ENCODE data around the gene LRRC36.

The LRRC36 gene

DNA sequence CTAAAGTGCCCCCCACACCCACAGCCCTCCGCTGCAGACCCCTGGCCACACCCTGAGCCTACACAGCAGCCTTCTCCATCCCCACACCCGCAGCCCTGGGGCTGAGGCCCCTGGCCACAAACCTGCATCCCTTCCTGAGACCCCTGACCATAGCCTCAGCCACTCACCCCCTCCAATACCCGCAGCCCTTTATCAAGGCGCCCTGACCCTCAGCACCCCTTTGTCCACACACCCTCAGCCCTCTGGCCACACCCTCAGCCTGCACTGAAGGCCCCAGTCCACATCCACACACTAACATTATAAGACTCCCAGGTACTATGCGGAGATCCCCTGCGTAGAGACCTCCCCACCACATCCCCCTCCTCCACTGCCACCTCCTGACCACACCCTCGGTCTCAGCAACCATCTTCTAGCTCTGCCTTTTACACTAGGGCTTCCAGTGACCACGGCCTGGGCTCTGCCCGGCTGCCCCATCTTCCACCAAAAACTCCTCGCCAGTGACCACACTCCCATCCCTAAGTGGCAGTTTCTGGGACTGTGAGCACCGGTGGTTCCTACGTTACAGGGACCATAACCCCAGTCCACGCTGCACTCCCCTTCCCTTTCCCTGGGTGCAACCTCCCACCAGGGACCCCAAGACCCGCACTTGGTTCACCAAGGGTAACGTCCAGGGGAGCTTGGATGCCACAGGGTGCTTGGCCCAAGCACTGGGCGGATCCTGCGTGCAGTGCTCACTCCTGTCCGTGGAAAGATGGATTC lies 65.9 kb downstream of the LRRC36 start:
- no peak for DNase-seq

DNA sequence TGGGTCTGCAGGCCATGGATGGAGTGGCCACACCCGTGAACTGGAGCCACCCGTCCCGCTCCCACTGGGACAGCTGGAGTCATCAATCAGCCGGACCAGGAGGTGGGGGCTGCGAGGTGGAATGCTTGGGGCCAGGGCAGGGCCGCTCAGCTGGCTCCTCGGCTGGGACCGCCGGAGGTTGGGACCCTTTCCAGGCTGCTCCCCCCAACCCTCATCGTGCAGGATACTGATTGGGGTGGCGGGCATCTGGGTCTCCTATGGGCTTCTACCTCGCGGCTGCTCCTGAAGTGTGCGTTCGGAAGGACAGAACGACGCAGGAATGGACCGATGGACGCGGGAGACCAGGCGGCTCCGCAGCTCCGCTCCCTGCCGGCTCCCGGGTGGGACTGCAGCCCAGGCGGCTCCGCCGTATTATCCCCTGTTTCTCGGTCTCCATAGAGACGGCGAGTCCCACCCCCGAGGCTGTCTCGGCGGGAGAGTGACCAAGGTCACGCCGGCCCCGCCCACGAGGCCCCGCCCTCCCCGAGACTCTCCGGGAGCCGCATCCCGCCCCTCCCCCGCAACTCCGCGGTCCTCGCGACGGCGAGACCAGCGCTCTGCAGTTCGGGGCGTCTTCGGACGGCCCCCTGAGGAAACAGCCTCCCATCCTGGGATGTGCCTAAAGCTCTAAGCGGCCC lies 66.6 kb downstream of the LRRC36 start, which contains the start of gene TPPP3:
TSS of gene TPPP3 (minus strand) at position 388 of the 677 bp plus-strand sequence. CDS start 2,387 bp downstream, outside the sequence.
- DNase-seq: peak; percentile 99

DNA sequence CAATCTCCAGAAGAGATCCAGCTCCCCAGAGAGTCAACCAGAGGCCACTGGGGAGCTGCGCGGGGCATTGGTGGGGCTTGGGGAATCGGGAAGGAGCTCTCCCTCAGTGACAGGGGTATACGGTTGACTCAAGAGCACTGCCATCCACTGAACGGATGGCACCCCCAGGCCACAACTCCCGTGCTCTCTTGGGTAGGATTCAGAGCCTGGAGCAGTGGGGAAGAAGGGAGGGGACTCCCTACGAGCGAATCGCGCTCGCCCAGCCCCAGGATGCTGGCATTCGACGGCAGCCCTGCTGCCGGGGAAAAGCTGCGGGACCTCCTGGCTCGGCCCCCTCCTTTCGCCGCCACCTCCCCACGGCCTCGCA lies 67.2 kb downstream of the LRRC36 start:
- no peak for DNase-seq

DNA sequence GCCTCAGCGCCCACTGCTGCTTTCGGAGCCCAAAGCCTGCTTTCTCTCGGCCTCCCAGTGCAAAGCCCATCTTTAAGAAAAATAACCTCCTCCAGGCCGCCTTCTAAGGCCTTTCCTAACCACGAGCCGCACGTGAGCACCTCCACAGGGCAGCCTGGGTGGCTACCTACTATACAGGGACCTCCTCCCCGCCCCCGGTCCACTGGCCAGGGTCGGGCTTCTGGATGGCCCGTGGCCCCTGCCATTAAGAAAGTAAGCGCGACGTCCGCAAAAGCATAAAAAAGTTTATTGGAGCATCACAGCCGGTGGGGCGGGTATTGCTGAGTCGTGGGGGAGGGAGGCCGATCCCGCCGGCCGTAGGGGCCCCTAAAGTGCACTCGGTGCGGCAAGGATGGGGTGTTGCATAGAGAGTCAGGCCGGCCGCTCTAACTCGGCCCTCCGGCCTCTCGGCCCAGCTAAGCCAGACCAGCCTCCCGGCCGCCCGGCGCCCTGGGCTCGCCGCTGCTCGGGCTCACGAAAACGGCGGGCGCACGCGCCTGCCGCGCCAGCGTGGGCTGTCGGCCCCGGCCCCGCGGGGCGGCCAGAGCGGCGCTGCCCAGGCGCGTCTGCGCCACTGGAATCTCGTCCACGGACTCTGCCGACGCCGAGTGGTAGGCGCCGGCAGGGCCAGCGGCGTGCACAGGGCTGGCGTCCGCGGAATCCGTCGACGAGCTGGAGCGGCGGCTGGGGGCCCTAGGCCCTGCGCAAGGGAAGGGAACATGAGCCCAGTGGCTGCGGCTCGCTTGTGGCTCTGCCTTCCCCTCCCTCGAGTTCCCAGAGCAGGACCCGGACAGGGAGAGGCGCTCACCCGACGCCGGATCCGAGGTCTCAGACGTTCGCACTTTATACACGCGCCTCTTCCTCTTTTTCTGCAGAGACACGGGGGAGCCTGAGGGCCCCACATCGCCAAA lies 67.8 kb downstream of the LRRC36 start:
- DNase-seq: no peak

DNA sequence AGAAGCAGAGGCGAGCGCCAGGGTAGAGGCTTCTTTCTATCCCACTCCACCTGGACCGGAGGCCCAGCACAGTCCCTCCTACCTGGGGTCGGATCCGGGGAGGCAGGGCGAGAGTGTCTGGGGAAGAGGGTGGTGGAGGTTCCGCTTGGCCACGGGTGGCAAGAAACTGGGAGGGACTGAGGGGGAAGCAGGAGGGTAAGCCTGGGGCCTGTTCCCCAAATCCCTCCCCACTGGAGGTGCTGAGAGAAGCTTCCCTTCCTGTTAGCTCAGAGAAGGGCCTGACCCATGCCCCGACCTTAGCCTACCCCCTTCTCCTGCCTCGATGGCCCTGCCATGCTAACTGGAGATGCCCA lies 68.5 kb downstream of the LRRC36 start:
- no peak for DNase-seq

DNA sequence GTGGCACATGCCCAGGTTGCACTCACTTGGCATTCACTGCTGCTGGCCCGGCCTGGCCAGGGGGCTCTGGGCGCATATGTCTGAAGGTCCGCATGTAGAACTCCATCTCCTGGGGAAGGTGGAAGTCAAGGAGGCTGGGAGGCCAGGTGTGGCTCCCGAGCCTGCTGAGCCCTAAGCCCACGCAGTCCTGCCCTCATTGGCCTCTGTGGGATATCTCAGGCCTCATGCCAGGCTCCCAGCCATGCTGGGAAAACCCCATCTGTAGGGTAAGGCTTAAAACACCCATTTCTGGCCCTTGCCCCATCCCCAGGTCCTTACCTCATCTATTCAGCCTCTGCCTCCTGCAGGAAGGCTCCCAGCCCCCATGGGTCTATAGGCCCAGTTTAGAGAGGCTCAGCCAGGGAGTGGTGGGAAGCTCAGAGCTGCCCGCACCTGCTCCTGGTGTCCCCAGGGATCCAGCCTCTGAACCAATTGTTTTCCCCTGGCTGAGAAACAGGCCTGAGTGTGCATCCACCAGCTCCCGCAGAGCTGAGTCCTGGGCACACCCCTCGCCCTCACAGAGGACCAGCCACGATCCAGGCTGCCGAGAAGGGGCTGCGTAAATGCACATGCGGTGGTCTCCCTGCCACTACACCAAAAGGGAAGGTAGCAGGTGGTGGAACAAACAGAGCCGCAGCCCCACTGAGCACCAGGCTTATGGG lies 69.0 kb downstream of the LRRC36 start:
- no peak for DNase-seq

DNA sequence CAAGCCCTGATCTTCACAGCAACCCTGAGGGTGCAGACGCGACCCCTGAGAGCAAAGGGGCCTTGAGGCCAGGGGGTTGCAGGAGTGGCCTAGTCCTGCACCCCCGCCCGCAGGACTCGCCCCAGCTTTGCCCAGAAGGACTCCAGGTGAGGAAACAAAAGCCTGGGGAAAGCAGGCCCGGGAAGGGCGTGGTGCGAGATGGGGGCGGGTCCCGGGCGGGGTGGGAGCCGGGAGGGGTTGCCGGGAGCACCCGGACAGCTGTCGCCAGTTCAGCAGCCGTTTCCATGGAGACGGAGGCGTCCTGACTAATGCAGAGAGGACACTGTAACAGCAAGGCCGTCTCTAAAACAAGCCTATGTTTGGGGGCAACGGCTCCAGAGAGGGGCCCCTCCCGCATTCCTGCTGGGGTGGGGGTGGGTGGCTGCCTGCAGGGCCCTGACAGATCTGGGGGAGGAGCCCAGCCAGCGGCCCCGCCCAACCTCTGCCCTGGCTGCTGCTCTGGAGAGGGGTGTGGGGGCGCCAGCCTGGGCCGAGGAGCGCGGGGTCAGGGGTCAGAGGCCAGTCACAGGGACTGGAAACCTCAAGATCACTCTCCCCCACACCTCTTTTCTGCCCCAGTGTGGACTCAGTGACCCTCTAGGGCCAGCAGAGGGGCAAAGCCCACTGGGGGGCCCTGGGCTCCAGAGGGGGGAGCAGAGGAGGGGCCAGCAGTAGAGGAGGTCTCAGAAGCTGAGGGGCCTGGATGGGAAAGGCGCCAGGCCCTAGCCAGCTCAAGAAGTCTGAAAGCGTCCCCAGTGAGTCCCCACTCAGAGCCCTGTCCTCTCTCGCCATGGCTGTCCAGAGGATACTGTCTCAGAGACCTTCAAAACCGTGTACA lies 69.8 kb downstream of the LRRC36 start:
- DNase-seq: peak; percentile 85

DNA sequence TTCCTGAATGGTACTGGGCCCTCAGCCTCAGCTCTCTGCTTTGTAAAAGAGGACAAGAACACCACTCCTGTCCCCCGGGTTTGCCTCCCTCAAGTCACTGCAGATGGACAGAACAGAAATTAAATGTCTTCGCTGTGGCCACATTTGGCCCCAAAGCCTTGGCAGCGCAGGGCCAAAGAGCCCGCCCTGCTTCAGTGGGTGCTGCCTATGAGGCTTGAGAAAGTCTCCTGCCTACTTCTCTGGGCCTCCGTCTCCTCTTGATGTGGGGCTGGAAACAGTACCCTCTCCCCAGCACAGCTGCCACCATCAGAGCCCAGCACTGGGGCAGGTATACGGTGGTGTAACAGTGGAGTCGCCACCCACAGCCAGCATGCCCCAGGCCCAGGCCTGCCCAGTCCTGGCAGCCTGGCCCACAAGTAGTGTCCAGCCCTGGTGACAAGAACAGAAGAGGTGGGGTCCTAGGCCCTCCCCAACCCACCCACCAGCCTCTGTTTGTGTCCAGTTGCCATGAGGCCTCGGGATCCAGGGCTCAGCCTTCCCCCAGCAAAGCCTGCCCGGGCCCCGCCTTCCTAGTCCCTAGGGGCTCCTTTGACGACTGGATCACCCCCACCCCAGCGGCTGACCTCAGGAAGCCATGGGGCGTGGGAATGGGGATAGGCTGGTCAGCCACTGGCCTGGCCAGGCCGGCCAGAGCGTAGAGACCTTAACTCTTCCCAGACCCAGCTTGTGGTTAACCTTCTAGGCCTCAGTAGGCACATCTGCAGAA lies 70.6 kb downstream of the LRRC36 start:
- DNase-seq: peak; percentile 49

DNA sequence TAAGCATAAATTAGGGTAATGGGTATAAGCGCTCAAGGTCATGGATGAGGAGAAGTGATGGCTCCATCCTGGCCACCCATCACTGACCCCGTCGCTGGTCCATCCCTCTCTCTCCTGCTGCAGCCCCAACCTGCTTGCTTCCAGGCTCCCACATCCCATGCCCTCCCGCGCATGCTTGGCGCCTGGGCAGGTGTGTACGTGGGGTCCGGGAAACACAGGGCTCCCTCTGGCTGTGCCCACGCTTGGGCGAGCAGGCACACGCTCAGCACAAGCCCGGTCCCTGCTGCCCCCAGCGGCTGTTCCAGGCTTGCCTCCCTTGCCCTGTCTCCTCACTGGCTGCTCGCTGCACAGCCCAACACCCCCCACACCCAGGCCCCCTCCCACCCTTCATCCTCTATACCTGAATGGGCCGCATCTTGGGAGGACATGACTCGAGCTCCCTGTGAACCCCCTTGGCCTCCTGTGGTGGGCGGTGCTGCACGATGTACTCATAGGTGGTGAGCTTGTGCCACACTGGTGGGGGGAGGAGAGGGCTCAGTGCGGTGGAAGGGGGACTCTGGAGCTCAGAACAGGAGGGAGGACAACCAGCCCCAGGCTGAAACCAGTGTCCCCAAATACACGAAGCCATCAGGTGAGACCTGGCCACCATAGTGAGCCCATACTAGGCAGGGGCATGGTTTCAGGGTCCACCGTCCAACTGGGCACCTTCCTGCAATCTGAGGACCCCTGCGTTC lies 71.4 kb downstream of the LRRC36 start:
- peak; percentile 46 for DNase-seq

DNA sequence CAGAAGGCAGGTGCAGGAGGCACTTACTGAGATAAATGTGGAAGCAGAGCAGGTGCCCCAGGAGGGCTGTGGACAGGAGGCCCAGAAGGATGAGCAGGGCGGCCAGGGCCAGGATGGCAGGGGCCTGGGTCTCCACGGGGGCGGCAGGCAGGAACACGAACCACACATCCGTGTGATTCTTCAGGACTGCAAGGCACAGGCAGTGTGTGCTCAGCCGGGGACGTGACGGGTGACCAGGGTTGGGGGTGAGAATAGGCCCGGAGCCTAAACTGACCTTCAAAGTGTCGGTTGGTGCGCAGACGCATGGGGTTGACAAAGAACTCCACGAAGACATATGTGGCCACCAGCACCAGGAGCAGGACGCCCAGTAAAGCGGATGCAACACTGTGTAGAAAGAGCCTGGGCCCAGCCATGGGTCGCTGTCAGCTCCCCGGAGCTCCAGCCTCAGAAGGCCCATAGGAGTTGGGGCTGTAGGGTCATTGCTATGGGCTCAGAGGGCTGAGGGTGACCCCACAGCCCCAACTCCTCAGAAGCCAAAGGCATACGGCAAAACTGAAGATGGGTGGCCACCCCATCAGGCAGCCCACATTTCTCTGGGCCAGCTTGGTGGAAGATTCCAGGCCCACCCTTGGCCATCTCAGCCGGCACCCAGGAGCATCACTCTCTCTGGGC lies 72.1 kb downstream of the LRRC36 start:
- peak; percentile 29 for DNase-seq

DNA sequence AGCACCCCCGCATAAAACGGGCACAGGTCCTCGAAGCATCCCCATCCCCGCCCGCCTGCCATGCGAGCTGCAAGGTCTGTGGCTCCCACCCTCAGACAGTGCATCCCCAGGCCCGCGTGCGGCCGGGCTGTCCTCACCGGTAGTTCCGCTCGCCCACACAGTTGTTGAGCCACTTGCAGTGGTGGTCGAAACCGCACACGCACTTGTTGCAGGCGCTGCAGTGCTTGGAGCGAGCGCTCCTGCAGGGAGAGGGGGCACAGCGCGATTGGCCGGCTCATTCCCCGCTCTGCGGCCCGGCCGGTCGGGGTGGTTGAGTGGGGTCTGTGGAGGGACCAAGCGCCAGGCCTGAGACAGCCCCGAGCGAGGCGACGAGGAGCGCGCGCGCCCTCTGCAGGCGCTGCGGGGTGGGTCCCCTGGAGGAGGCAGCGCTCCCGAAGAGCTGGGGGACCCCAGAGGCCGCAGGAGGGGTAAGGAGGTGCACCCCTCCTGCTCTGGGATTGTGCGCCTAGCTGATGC lies 72.7 kb downstream of the LRRC36 start:
- peak; percentile 77 for DNase-seq

DNA sequence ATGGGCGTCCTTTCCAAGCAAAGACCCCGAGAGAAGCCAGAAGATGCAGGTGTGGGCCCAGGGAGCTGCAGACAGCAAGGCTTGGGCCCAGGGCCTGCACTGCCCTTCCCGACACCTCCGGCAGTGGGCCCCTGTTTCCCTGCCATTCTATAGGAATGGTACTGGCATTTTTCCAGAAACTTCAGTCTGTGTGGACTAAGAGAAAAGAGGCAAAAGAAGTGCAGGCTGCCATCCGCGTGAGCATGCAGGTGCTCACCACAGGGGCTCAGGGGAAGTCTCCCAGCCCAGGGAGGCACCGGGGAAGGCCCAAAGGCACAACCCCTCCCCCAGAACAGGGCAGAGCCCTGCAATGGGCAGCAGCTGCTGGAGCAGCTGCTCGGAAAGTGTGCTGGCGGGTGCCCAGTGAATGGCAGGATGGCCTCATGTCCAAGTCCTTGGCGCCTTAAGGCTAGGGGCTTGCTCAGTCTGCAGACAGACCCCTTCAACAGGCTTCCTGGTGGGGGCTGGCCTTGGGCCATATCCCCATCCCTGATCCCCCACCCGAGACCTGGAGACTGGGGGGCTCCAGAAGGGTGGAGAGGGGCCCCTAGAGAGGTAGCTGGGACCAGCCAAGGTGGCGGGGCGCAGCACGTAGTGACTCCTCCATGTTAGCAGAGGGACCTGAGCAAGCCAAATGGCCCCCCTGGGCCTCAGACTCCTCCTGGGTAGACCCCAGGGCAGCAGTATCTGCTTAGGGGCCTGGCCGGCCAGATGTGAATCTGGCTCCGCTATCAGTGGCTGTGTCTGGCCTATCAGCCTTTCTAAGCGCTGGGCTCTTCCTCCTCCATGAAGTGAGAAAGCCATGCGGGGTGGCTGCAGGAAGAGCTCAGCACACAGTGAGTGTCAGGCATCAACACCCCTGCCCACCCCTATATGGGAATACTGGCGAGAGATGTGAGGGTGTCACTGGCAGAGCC lies 73.4 kb downstream of the LRRC36 start:
- peak; percentile 43 for DNase-seq

DNA sequence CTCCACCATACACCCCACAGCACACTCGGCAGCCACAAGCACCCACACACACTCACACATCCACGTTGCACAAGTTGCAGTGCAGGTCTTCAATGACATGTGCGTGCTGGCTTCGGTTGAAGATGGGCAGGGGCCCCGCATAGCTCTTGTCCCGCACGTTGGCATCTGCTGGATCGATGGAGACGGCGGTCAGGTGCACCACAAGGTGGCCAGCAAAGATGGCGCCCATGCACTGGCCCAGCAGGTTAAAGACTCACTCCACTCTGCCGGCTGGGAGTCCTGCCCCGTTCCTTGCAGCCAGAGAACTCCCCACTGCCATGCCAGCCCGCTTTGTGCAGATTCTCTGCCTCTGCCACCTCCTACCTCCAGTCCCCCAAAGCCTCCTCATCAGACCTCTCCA lies 74.3 kb downstream of the LRRC36 start:
- DNase-seq: no peak

DNA sequence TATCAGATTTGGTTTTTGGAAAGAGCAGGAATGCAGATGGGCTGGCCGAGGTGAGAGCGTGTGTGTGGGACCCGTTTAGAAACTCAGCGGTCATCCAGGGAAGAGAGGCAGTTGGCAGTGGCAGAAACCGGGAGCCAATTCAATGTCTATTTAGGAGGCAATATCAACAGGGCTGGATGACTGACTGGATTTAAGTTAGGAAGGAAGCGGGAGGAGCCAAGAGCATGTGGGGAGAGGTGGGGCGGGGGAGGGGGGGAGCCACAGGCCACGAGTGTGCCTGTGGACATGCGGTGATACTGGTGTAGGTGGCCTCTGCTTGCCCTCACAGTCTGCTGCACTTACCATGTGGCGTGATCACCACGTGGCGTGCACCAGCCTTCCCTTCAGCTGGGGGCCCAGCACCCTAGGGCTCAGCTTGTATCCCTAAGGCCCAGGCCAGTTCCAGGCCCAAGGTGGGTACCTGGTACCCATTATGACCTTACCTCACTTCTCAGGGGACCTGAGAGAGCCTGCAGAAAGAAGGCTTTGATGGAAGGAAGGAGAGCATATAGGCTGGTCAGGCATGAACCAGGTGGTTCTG lies 77.5 kb downstream of the LRRC36 start:
- no peak for DNase-seq

DNA sequence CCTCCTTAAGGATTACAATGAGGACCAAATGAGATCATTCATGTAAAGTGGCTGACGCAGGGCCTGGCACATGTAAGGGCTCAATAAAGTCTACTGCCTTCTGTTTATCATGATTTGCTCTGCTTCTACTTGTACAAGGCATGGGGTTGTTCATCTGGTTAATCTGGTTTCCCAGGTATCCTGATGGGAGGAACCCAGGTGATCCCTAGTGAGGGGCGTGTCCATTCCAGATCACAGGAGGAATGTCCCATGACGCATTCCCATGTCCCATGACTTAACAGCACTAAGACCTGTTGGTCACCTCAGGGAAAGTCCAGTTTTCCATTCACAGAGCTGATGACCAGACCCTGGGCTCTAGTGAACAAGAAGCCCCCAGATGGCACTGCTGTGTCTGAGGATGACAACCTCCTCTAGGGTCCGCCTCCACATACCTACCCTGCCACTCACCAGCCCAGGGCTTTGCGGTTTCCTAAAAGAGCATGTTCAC lies 78.2 kb downstream of the LRRC36 start:
- no peak for DNase-seq

DNA sequence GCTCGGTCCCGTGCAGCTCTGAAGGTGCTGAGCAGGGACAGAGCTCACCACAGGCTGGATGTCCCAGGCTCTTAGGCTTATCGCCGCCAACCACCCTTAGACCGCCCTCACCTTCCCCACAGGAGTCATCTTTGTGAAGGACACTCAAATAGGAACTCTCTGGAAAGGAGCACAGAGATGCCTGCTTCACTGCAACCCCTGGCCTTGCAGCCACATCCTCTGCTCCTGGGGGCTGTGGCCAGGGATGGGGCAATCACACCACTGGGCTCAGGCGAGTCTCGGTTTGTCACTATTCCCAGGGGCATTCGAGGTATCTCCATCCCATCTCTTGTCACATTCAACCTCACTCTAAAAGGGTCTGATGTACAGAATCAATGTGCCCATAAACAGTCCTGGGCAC lies 78.7 kb downstream of the LRRC36 start:
- DNase-seq: no peak

DNA sequence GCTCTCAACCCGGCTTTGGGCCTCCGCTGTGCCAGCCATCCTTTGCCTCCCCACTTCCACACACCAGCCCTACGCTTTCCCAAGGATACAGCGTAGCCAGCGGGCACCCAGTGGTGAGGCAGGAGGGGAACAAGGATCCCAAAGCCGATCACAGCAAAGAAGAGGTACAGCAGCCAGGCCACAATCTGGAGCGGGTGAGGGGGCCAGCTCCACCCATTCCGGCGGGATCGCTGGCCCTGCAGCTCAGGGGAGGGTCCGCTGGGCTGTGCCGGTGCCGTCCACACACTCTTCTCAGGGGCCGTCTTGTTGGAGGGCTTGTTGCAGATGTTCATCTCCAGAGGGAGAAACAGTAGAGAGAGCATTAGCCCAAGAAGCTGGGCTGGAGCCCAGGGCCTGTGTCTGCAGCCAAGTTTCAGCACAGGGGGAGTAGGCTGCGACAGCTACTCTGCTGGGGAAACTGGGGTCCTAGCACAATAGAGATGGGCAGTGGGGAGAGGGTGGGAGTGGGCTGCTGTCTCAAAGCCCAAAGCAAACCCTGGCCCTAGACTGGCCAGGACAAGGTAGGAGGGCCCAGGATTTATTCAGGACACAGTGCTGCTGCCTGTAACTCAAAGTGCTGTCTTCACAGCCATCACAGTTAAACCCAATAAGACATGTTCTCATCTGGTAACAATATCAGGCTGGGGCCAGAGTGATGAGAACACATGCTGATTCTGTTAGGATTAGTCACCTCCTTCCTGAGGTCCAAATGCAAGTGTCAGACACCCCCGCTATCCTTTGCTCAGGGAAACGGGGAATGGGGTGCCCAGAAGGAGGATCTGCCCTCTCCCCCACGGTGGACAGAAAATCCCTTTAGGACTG lies 79.7 kb downstream of the LRRC36 start:
- no peak for DNase-seq

All from 8988T (cell line).